Astrocyte (in vitro differentiated cells and primary cell): ENCODE data around the gene SP4. TPM values are rescaled to one million over a fixed set of nuclear protein-coding genes. Genes with fewer than 3 reads are reported as not detected.

Source experiments
- DNase-seq: peaks from one replicate; pipeline ENCODE4 v3.0.0-alpha.2; 2010; ENCODE audit warnings: low read depth
- FAIRE-seq: peaks from 2 replicates; lab custom pipeline; 2011; peaks lifted over from hg19 to GRCh38; lab: Jason Lieb, UNC
- H2AFZ ChIP-seq: 2 replicates; pipeline ENCODE4 v1.6.0; 2012; ENCODE audit warnings: low read depth, low read length, inconsistent platforms
- H3K27ac ChIP-seq: 2 replicates; pipeline ENCODE4 v1.5.1; 2011; ENCODE audit warnings: low read depth, low read length, inconsistent platforms
- H3K27me3 ChIP-seq: 2 replicates; pipeline ENCODE4 v1.6.0; 2011; ENCODE audit warnings: low read length, inconsistent platforms; ENCODE audit not compliant: insufficient read depth
- H3K36me3 ChIP-seq: 2 replicates; pipeline ENCODE4 v1.5.1; 2011; ENCODE audit warnings: low read length, inconsistent platforms; ENCODE audit not compliant: insufficient read depth
- H3K4me1 ChIP-seq: 2 replicates; pipeline ENCODE4 v1.5.1; 2011; ENCODE audit warnings: low read length, inconsistent platforms; ENCODE audit not compliant: insufficient read depth
- H3K4me2 ChIP-seq: 2 replicates; pipeline ENCODE4 v1.6.0; 2012; ENCODE audit warnings: low read length, inconsistent platforms
- H3K4me3 ChIP-seq: 2 replicates; pipeline ENCODE4 v1.5.1; 2011; ENCODE audit warnings: low read depth, mild to moderate bottlenecking, low read length, inconsistent platforms; ENCODE audit not compliant: insufficient read depth
- H3K79me2 ChIP-seq: 2 replicates; pipeline ENCODE4 v1.6.0; 2012; ENCODE audit warnings: mild to moderate bottlenecking, low read length, inconsistent platforms; ENCODE audit not compliant: insufficient read depth
- H3K9ac ChIP-seq: 2 replicates; pipeline ENCODE4 v1.6.0; 2012; ENCODE audit warnings: mild to moderate bottlenecking, low read length, inconsistent platforms
- H3K9me3 ChIP-seq: 2 replicates; pipeline ENCODE4 v1.5.1; 2012; ENCODE audit warnings: low read depth, mild to moderate bottlenecking, low read length, inconsistent platforms; ENCODE audit not compliant: insufficient read depth
- H4K20me1 ChIP-seq: 2 replicates; pipeline ENCODE4 v1.6.0; 2012; ENCODE audit warnings: low read length, inconsistent platforms; ENCODE audit not compliant: insufficient read depth
- H3K27ac Mint-ChIP-seq: one replicate; pipeline ENCODE4 v1.8.0; 2021; ENCODE audit warnings: mild to moderate bottlenecking, mixed read lengths; ENCODE audit not compliant: unreplicated experiment
- H3K27me3 Mint-ChIP-seq: one replicate; pipeline ENCODE4 v1.8.0; 2021; ENCODE audit warnings: low read depth, mixed read lengths; ENCODE audit not compliant: unreplicated experiment
- H3K36me3 Mint-ChIP-seq: one replicate; pipeline ENCODE4 v1.8.0; 2021; ENCODE audit warnings: low read depth, mixed read lengths; ENCODE audit not compliant: unreplicated experiment
- H3K4me1 Mint-ChIP-seq: one replicate; pipeline ENCODE4 v1.8.0; 2021; ENCODE audit warnings: low read depth, mixed read lengths; ENCODE audit not compliant: unreplicated experiment
- H3K4me3 Mint-ChIP-seq: one replicate; pipeline ENCODE4 v1.8.0; 2021; ENCODE audit warnings: mild to moderate bottlenecking, moderate library complexity, mixed read lengths; ENCODE audit not compliant: unreplicated experiment
- H3K9me3 Mint-ChIP-seq: one replicate; pipeline ENCODE4 v1.8.0; 2021; ENCODE audit warnings: mild to moderate bottlenecking, mixed read lengths; ENCODE audit not compliant: unreplicated experiment
- CTCF ChIP-seq: IDR thresholded peaks from 2 replicates; pipeline ENCODE4 v1.5.1; 2011; ENCODE audit warnings: low read depth, mild to moderate bottlenecking, inconsistent platforms, low read length, moderate library complexity; ENCODE audit not compliant: insufficient read depth
- EZH2 ChIP-seq: IDR thresholded peaks from 2 replicates; pipeline ENCODE4 v1.6.1; 2012; ENCODE audit warnings: mild to moderate bottlenecking, low read length, inconsistent platforms; ENCODE audit not compliant: insufficient read depth
- total RNA-seq: library from RNA; stranded (reverse); gene quantifications from 2 replicates; pipeline ENCODE4 v1.2.1, GENCODE V29; 2021

The SP4 gene
- total RNA-seq, 1 donor from 2014 or later, result 3.8 TPM

GRCh38 chr7:21426286-21427181, 1.3 kb upstream of the SP4 start:
- Histone ChIP-seq H2AFZ (peak overlapping the region; percentile 86), H3K9ac (peak overlapping the region; percentile 70), H3K36me3 (no peaks in the 10 kb centered on the region), H3K27me3 (no peaks in the 10 kb centered on the region), H3K9me3 (no peaks in the 10 kb centered on the region), H3K27ac (no peak overlapping the region), H3K4me1 (peaks cover 5% of the 10 kb centered on the region), H4K20me1 (no peaks in the 10 kb centered on the region), H3K4me2 (peak overlapping the region; percentile 99), H3K79me2 (no peaks in the 10 kb centered on the region), H3K4me3 (peak overlapping the region; percentile 56)
- no peaks in the 10 kb centered on the region for H3K9me3 Mint-ChIP-seq
- H3K27ac Mint-ChIP-seq, result peak overlapping the region; percentile 14
- H3K36me3 Mint-ChIP-seq, result no peaks in the 10 kb centered on the region
- peaks cover 6% of the 10 kb centered on the region for H3K4me1 Mint-ChIP-seq
- no peak for DNase-seq
- H3K27me3 Mint-ChIP-seq, result no peaks in the 10 kb centered on the region
- FAIRE-seq, result no peak
- TF ChIP-seq EZH2 (no peak), CTCF (no peak)
- peak overlapping the region; percentile 89 for H3K4me3 Mint-ChIP-seq

- no peaks in the 10 kb centered on the region for H4K20me1 ChIP-seq
- H3K4me2 ChIP-seq, result peak overlapping the region; percentile 99
- peaks cover 8% of the 10 kb centered on the region for H3K4me1 Mint-ChIP-seq
- H3K27ac ChIP-seq, result peak overlapping the region; percentile 96
- no peaks in the 10 kb centered on the region for H3K9me3 ChIP-seq
- peak overlapping the region; percentile 95 for H2AFZ ChIP-seq
- no peaks in the 10 kb centered on the region for H3K79me2 ChIP-seq
- peaks cover 5% of the 10 kb centered on the region for H3K4me1 ChIP-seq
- H3K9ac ChIP-seq, result peak overlapping the region; percentile 94
- TF ChIP-seq EZH2 (no peak), CTCF (no peak)
- H3K36me3 Mint-ChIP-seq, result no peaks in the 10 kb centered on the region
- H3K27me3 Mint-ChIP-seq, result no peaks in the 10 kb centered on the region
- no peak for FAIRE-seq
- peak overlapping the region; percentile 93 for H3K4me3 ChIP-seq
- no peaks in the 10 kb centered on the region for H3K36me3 ChIP-seq
- H3K9me3 Mint-ChIP-seq, result no peaks in the 10 kb centered on the region
- no peak overlapping the region for H3K27ac Mint-ChIP-seq
- peak; percentile 95 for DNase-seq
- H3K27me3 ChIP-seq, result no peaks in the 10 kb centered on the region
- peak overlapping the region; percentile 97 for H3K4me3 Mint-ChIP-seq
Measured at GRCh38 chr7:21427182-21427870, 557 bp upstream of the SP4 start.
